ENCODE measurements around the gene INS. TPM values are rescaled to one million over a fixed set of nuclear protein-coding genes. Genes with fewer than 3 reads are reported as not detected.

Gene INS
- total and polyA plus RNA-seq, 11 donors, result 0.67 to 1.8 TPM; not detected in 9

GRCh38 chr11:2121227-2122130, 39.5 kb downstream of the INS start:
- 80 to 87% (median 84%) methylated on average over 21 of the region's 21 CpGs for WGBS, 4 donors
- peak in 1 of 5 donors; percentile 47 for DNase-seq
- ATAC-seq, result peak in 1 of 4 donors; percentile 11
- TF ChIP-seq, protein P1, sequence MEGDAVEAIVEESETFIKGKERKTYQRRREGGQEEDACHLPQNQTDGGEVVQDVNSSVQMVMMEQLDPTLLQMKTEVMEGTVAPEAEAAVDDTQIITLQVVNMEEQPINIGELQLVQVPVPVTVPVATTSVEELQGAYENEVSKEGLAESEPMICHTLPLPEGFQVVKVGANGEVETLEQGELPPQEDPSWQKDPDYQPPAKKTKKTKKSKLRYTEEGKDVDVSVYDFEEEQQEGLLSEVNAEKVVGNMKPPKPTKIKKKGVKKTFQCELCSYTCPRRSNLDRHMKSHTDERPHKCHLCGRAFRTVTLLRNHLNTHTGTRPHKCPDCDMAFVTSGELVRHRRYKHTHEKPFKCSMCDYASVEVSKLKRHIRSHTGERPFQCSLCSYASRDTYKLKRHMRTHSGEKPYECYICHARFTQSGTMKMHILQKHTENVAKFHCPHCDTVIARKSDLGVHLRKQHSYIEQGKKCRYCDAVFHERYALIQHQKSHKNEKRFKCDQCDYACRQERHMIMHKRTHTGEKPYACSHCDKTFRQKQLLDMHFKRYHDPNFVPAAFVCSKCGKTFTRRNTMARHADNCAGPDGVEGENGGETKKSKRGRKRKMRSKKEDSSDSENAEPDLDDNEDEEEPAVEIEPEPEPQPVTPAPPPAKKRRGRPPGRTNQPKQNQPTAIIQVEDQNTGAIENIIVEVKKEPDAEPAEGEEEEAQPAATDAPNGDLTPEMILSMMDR (IDR thresholded peaks at IDR 0.05), result no peak
- no peak for TF ChIP-seq POLR2A (IDR thresholded peaks at IDR 0.05)
- intact Hi-C loops (cut with DNase I), result loop anchor here in 2 of 10 donors (5.0 kb wide), 2 partner anchors 34 to 49 kb away; no protein-coding TSS in a partner anchor
- H3K27me3 ChIP-seq, result peaks cover 0 to 21% (median 6%) of the 10 kb centered on the region in 9 donors
- H3K4me1 ChIP-seq, result no peaks in the 10 kb centered on the region
- H3K9me3 ChIP-seq, result peaks cover 0 to 10% (median 4%) of the 10 kb centered on the region in 12 donors
- H3K4me3 ChIP-seq, result no peak overlapping the region
- no peak overlapping the region for H3K27ac ChIP-seq
- H3K36me3 ChIP-seq, result no peaks in the 10 kb centered on the region

- Histone ChIP-seq H3K36me3 (no peaks in the 10 kb centered on the region), H3K4me3 (no peak overlapping the region), H3K4me1 (no peaks in the 10 kb centered on the region), H3K27ac (no peak overlapping the region), H3K27me3 (peaks cover 0 to 21% (median 6%) of the 10 kb centered on the region in 9 donors), H3K9me3 (peaks cover 0 to 17% (median 4%) of the 10 kb centered on the region in 12 donors)
- DNase-seq (peak in 1 of 5 donors; percentile 42), ATAC-seq (no peak)
- 52 to 55% (median 52%) methylated on average over 21 to 23 of the region's 23 CpGs for WGBS, 4 donors
- intact Hi-C loops (cut with DNase I), result loop anchor here in 2 of 10 donors (5.0 kb wide), 2 partner anchors 33 to 48 kb away; no protein-coding TSS in a partner anchor
- TF ChIP-seq POLR2A (IDR thresholded peaks at IDR 0.05), result no peak
- TF ChIP-seq, protein P1 (IDR thresholded peaks at IDR 0.05), result no peak
These were observed 40.5 kb downstream of the INS start for GRCh38 chr11:2120359-2121100.

- Histone ChIP-seq H3K27me3 (peaks cover 0 to 21% (median 6%) of the 10 kb centered on the region in 9 donors), H3K36me3 (no peaks in the 10 kb centered on the region), H3K9me3 (peaks cover 0 to 17% (median 4%) of the 10 kb centered on the region in 12 donors), H3K4me1 (no peaks in the 10 kb centered on the region), H3K27ac (no peak overlapping the region), H3K4me3 (no peak overlapping the region)
- no peak for TF ChIP-seq POLR2A (IDR thresholded peaks at IDR 0.05)
- TF ChIP-seq, protein P1 (IDR thresholded peaks at IDR 0.05), result no peak
- no peak for DNase-seq
- ATAC-seq, result no peak
- intact Hi-C loops (cut with DNase I), result no loop called here
- 87 to 90% (median 88%) methylated on average over 4 of the region's 4 CpGs for WGBS, 4 donors
These were observed 42.3 kb downstream of the INS start for GRCh38 chr11:2118677-2119076.

- Histone ChIP-seq H3K36me3 (no peaks in the 10 kb centered on the region), H3K27me3 (peaks cover 0 to 20% (median 6%) of the 10 kb centered on the region in 9 donors), H3K27ac (no peak overlapping the region), H3K9me3 (peaks cover 0 to 17% (median 4%) of the 10 kb centered on the region in 12 donors), H3K4me1 (no peaks in the 10 kb centered on the region), H3K4me3 (no peak overlapping the region)
- 89 to 98% (median 91%) methylated on average over 1 of the region's 1 CpG for WGBS, 4 donors
- TF ChIP-seq POLR2A (IDR thresholded peaks at IDR 0.05), result no peak
- TF ChIP-seq, protein P1 (IDR thresholded peaks at IDR 0.05), result no peak
- intact Hi-C loops (cut with DNase I), result no loop called here
- no peak for DNase-seq
- ATAC-seq, result no peak
These were observed 44.3 kb downstream of the INS start for GRCh38 chr11:2116680-2117079.
